B cell (primary cell): ENCODE data around the gene RBM28. TPM values are rescaled to one million over a fixed set of nuclear protein-coding genes. Genes with fewer than 3 reads are reported as not detected.

Experiments
- ATAC-seq: fragments of 200-7000 bp; cut with Tn5 transposase; one replicate; pipeline ENCODE4 v1.10.0; 2021; ENCODE audit warnings: low read depth, mild to moderate bottlenecking, moderate number of reproducible peaks, moderate library complexity
- CTCF ChIA-PET: fragments of 350-600 bp; sonication (Branson Sonifier 250); formaldehyde crosslinking; loops from one replicate; lab custom pipeline; 2021; ENCODE audit warnings: antibody characterized with exemption, inconsistent platforms; lab: Charles Lee
- POLR2A ChIA-PET: fragments of 350-600 bp; sonication (Branson Sonifier 250); formaldehyde crosslinking; loops from one replicate; lab custom pipeline; 2021; ENCODE audit warnings: antibody characterized with exemption; lab: Charles Lee
- DNase-seq: peaks from one replicate; pipeline ENCODE4 v3.0.0; 2013
- H2AFZ ChIP-seq: 2 replicates; pipeline ENCODE4 v1.6.1; 2012; ENCODE audit warnings: mild to moderate bottlenecking, low read depth, low read length; ENCODE audit not compliant: insufficient read depth, poor library complexity, severe bottlenecking
- H3K27ac ChIP-seq, 2 donors: 1 replicate in 1 of 2; 2 replicates in 1 of 2; pipeline ENCODE4 v1.5.1; 2012 to 2013; ENCODE audit warnings: low read length in 2 of 2, mild to moderate bottlenecking in 2 of 2, moderate library complexity in 1 of 2
- H3K27me3 ChIP-seq, 4 experiments: fragments of 200-600 bp in 1 of 4; sonication (generic) in 1 of 4; replicated peaks in 1 of 4; 1 replicate in 2 of 4; 2 replicates in 2 of 4; pipeline versions ENCODE4 v1.6.1 to v1.7.0; 2013 to 2016; ENCODE audit warnings: low read length in 3 of 4, mild to moderate bottlenecking in 2 of 4, mixed read lengths in 1 of 4, moderate library complexity in 1 of 4; ENCODE audit not compliant: insufficient read depth in 4 of 4, control insufficient read depth in 3 of 4; ENCODE audit errors: control extremely low read depth in 1 of 4
- H3K36me3 ChIP-seq, 2 experiments: replicated peaks in 1 of 2; 1 replicate in 1 of 2; 2 replicates in 1 of 2; pipeline versions ENCODE4 v1.6.1 to v1.7.1; 2013; ENCODE audit warnings: low read length in 1 of 2; ENCODE audit not compliant: insufficient read depth in 2 of 2, control insufficient read depth in 1 of 2; ENCODE audit errors: control extremely low read depth in 1 of 2, extremely low read depth in 1 of 2
- H3K4me1 ChIP-seq, 2 donors: fragments of 200-600 bp in 1 of 2; sonication (generic) in 1 of 2; 1 replicate in 1 of 2; 2 replicates in 1 of 2; pipeline versions ENCODE4 v1.5.1 to v1.6.1; 2013 to 2017; ENCODE audit warnings: low read length in 2 of 2; ENCODE audit not compliant: control insufficient read depth in 2 of 2, insufficient read depth in 2 of 2
- H3K4me2 ChIP-seq: replicated peaks from 2 replicates; pipeline ENCODE3; 2012; ENCODE audit warnings: mild to moderate bottlenecking, low read depth, low read length; ENCODE audit not compliant: poor library complexity, severe bottlenecking
- H3K4me3 ChIP-seq, 5 experiments: fragments of 200-600 bp in 1 of 5; sonication (generic) in 1 of 5; 1 replicate in 3 of 5; 2 replicates in 2 of 5; pipeline versions ENCODE4 v1.5.1 to v1.7.0; 2011 to 2016; ENCODE audit warnings: low read length in 4 of 5, mild to moderate bottlenecking in 4 of 5, low read depth in 2 of 5, control low read depth in 1 of 5, moderate library complexity in 1 of 5; ENCODE audit not compliant: insufficient read depth in 1 of 5; ENCODE audit errors: control extremely low read depth in 1 of 5, extremely low read depth in 1 of 5
- H3K79me2 ChIP-seq: fragments of 200-600 bp; sonication (generic); one replicate; pipeline ENCODE4 v1.6.0; 2016; ENCODE audit warnings: low read length; ENCODE audit not compliant: control insufficient read depth, insufficient read depth
- H3K9ac ChIP-seq: fragments of 200-600 bp; sonication (generic); 2 replicates; pipeline ENCODE4 v1.6.1; 2017; ENCODE audit warnings: mild to moderate bottlenecking, low read length, moderate library complexity
- H3K9me3 ChIP-seq, 3 donors: one replicate each; pipeline versions ENCODE4 v1.6.1 to v1.7.1; 2013; ENCODE audit warnings: low read length in 2 of 3; ENCODE audit not compliant: control insufficient read depth in 2 of 3, insufficient read depth in 1 of 3; ENCODE audit errors: control extremely low read depth in 1 of 3
- H4K20me1 ChIP-seq: 2 replicates; pipeline ENCODE4 v1.6.0; 2012; ENCODE audit warnings: mild to moderate bottlenecking, low read length; ENCODE audit not compliant: insufficient read depth, control insufficient read depth, poor library complexity, severe bottlenecking
- H3K27ac Mint-ChIP-seq: one replicate; pipeline ENCODE4 v1.8.0; 2021; ENCODE audit warnings: mixed read lengths
- H3K27me3 Mint-ChIP-seq: one replicate; pipeline ENCODE4 v1.8.0; 2021; ENCODE audit warnings: mixed read lengths
- H3K4me1 Mint-ChIP-seq: one replicate; pipeline ENCODE4 v1.8.0; 2021; ENCODE audit warnings: mixed read lengths
- H3K4me3 Mint-ChIP-seq: one replicate; pipeline ENCODE4 v1.8.0; 2021; ENCODE audit warnings: mixed read lengths
- H3K9me3 Mint-ChIP-seq: one replicate; pipeline ENCODE4 v1.8.0; 2022; ENCODE audit warnings: mixed read lengths; ENCODE audit not compliant: insufficient read depth
- CTCF ChIP-seq: fragments of 200-600 bp; IDR thresholded peaks from one replicate; pipeline ENCODE4 v1.8.0; 2022; ENCODE audit warnings: antibody characterized with exemption, mild to moderate bottlenecking
- EZH2 ChIP-seq: IDR thresholded peaks from 2 replicates; pipeline ENCODE4 v1.6.1; 2012; ENCODE audit warnings: borderline replicate concordance, low read depth, mild to moderate bottlenecking, moderate library complexity, low read length; ENCODE audit not compliant: insufficient read depth, poor library complexity, severe bottlenecking
- WGBS: methylation state at CpG from one replicate; pipeline ENCODE4 v1.1.5; 2013; ENCODE audit warnings: missing lambda C conversion rate; ENCODE audit not compliant: insufficient coverage; 5-methylcytosine and 5-hydroxymethylcytosine counted together
- intact Hi-C: fragments of 100-400 bp; cut with micrococcal nuclease; formaldehyde crosslinking; loops from one replicate; pipeline ENCODE4 v1.10.0; 2022
- polyA plus RNA-seq: library from polyadenylated mRNA; depleted of rRNA; stranded (reverse); fragments of >200 nt; gene quantifications from 2 replicates; pipeline ENCODE4 v1.2.3, GENCODE V29; 2012
- total RNA-seq, 2 donors: library from RNA; stranded (reverse); fragments of 120-200 nt in 1 of 2; gene quantifications; 1 replicate in 1 of 2; 2 replicates in 1 of 2; pipeline versions ENCODE4 v1.2.3 to v1.2.4, GENCODE V29; 2013 to 2022

The RBM28 gene
- total and polyA plus RNA-seq, 2 donors (not counting 1 experiment from before 2014, with no cell fraction given): 10.7 to 46.2 TPM

DNA sequence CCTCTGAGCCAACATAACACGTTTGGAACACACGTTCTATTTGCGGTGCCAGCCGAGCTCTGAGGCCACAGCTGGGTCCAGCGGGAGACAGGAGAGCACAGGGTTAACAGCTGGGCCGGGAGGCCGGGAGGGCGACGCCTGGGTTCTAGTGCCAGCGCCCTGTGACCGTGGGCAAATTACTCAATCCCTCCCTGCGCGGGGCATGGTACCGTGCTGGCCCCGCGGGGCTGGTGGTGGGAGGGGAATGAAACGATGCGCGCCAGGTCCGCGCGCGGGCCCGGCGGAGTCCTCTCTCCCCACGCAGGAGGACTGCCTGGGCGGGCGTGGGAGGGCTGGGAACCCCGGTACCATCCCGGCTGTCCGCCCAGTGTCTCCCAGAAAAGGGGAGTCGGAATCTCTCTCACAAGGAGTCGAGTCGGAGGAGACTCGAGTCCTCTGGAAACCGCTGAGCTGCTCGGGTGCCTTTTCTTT is 72.2 kb downstream of the RBM28 start:
- POLR2A ChIA-PET: no interaction called here
- DNase-seq: no peak
- H3K4me3 Mint-ChIP-seq: no peak overlapping the region

DNA sequence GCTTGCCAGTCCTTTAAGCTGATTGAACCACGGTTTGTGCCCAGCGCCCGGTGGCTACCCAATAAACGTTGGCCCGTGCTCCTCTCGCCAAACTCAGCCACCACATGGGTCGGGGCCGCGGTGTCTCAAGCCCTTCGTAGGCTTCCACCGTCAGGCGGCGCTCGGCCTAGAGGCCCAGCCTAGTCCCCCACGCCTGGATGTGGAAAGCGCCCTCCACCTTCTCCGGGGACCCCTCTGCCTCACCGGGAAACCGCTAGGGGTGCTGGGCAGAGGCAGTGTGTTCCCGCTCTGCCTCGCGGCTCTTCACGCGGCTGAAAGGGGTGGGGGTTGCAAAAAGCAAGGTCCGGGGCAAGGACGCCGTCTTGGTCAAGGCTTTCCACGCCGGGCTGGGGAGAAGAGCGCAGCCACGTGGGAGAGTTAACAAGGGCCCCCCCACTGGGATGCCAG is 72.9 kb downstream of the RBM28 start:
- no peak overlapping the region for H3K27ac ChIP-seq
- WGBS: 77% methylated on average over 31 of the region's 31 CpGs
- no peak overlapping the region for H3K4me2 ChIP-seq
- no peak overlapping the region for H3K4me3 ChIP-seq
- H3K4me1 Mint-ChIP-seq: peaks cover 1% of the 10 kb centered on the region
- H3K9me3 ChIP-seq: peaks cover 0 to 19% (median 0%) of the 10 kb centered on the region in 3 donors
- peaks cover 0 to 21% (median 0%) of the 10 kb centered on the region in 4 experiments for H3K27me3 ChIP-seq
- DNase-seq: no peak
- H3K27me3 Mint-ChIP-seq: peaks cover 40% of the 10 kb centered on the region
- H4K20me1 ChIP-seq: no peaks in the 10 kb centered on the region
- no peak for TF ChIP-seq EZH2
- no peak for TF ChIP-seq CTCF
- ChIA-PET CTCF (no interaction called here), POLR2A (interaction anchor here (0.7 kb wide), 1 partner anchor 632 kb away, joined by 3 read pairs; no protein-coding TSS in a partner anchor)
- H2AFZ ChIP-seq: no peak overlapping the region
- H3K4me1 ChIP-seq: no peaks in the 10 kb centered on the region
- no peak overlapping the region for H3K4me3 Mint-ChIP-seq
- intact Hi-C loops: no loop called here
- H3K27ac Mint-ChIP-seq: no peak overlapping the region
- no peaks in the 10 kb centered on the region for H3K9me3 Mint-ChIP-seq
- ATAC-seq: no peak
- H3K9ac ChIP-seq: no peak overlapping the region
- no peaks in the 10 kb centered on the region for H3K36me3 ChIP-seq
- no peaks in the 10 kb centered on the region for H3K79me2 ChIP-seq

More for the DNA sequence above, 72.2 kb downstream of the RBM28 start:
- Histone ChIP-seq H3K27ac (no peak overlapping the region), H3K27me3 (peaks cover 0 to 21% (median 0%) of the 10 kb centered on the region in 4 experiments), H3K36me3 (no peaks in the 10 kb centered on the region), H3K79me2 (no peaks in the 10 kb centered on the region), H3K4me2 (no peak overlapping the region), H3K4me1 (no peaks in the 10 kb centered on the region), H3K9me3 (peaks cover 0 to 19% (median 0%) of the 10 kb centered on the region in 3 donors), H2AFZ (no peak overlapping the region), H3K4me3 (no peak overlapping the region), H3K9ac (no peak overlapping the region), H4K20me1 (no peaks in the 10 kb centered on the region)
- H3K4me1 Mint-ChIP-seq: peaks cover 1% of the 10 kb centered on the region
- intact Hi-C loops: no loop called here
- CTCF ChIA-PET: no interaction called here
- no peak for ATAC-seq
- H3K27ac Mint-ChIP-seq: no peak overlapping the region
- peaks cover 41% of the 10 kb centered on the region for H3K27me3 Mint-ChIP-seq
- 32% methylated on average over 36 of the region's 37 CpGs for WGBS
- H3K9me3 Mint-ChIP-seq: no peaks in the 10 kb centered on the region
- TF ChIP-seq CTCF: no peak
- no peak for TF ChIP-seq EZH2
